ENCODE measurements around the gene OOSP3. TPM values are rescaled to one million over a fixed set of nuclear protein-coding genes. Genes with fewer than 3 reads are reported as not detected.

Gene OOSP3
- total and polyA plus RNA-seq, 12 donors: not detected

DNA sequence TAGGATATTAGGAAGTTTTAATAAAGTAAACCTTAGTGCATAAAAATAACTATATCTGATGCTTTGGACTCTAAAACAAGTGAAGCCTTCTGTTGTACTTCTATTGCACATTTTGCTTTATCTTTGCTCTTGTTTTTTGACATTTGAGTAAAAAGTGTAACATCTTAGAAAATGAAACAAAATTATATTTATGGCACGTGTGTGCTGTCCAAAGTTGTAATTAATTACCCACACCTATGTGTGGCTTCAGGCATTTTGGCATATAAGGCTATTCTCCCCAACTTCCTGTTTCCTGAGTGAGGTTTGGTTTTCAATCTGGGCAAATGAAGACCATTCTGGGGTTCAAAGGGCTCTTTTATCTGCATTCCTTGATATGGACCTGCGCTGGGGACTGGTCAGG lies 59.5 kb downstream of the OOSP3 start, which contains the start of gene OOSP1:
OOSP1 (plus strand) TSS at position 301 of the 400 bp plus-strand sequence; CDS start at position 324, 23 bp downstream.
- H3K9me3 ChIP-seq (replicated peaks in 1 of 3): no peaks in the 10 kb centered on the region
- intact Hi-C loops (cut with DNase I): no loop called here
- whole genome bisulfite sequencing, 4 donors: 46 to 56% (median 48%) methylated on average over 2 of the region's 2 CpGs
- peaks cover 3% of the 10 kb centered on the region for H3K27me3 ChIP-seq
- TF ChIP-seq POLR2A (IDR thresholded peaks at IDR 0.05): no peak
- TF ChIP-seq, protein P1, sequence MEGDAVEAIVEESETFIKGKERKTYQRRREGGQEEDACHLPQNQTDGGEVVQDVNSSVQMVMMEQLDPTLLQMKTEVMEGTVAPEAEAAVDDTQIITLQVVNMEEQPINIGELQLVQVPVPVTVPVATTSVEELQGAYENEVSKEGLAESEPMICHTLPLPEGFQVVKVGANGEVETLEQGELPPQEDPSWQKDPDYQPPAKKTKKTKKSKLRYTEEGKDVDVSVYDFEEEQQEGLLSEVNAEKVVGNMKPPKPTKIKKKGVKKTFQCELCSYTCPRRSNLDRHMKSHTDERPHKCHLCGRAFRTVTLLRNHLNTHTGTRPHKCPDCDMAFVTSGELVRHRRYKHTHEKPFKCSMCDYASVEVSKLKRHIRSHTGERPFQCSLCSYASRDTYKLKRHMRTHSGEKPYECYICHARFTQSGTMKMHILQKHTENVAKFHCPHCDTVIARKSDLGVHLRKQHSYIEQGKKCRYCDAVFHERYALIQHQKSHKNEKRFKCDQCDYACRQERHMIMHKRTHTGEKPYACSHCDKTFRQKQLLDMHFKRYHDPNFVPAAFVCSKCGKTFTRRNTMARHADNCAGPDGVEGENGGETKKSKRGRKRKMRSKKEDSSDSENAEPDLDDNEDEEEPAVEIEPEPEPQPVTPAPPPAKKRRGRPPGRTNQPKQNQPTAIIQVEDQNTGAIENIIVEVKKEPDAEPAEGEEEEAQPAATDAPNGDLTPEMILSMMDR (IDR thresholded peaks at IDR 0.05): no peak
- no peaks in the 10 kb centered on the region for H3K36me3 ChIP-seq (replicated peaks in 1 of 2)
- DNase-seq: no peak
- H3K27ac ChIP-seq: no peak within 1 kb of the TSS
- no peaks in the 10 kb centered on the region for H3K4me1 ChIP-seq (replicated peaks in 1 of 2)
- no peak within 1 kb of the TSS for H3K4me3 ChIP-seq

DNA sequence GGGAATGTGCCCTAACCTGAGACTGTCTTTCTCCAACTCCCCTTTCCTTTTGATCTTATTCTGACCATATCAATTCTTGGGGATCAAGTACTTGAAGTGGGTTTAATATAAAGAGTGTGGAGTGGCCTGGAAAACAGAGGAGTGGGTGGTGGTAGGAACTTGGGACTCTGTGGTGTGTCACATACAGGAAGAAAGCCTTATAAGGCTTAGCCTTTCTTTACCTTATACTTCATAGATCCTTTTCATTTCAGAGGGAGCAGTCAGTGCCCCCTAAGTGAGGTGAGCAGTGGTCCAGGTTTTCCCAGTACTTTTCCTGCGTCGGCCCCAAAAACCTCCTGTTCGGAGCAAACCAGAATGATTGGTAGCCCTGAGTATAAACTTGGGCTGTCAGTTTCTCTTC lies 60.1 kb downstream of the OOSP3 start:
- Histone ChIP-seq H3K9me3 (replicated peaks in 1 of 3) (no peaks in the 10 kb centered on the region), H3K4me1 (replicated peaks in 1 of 2) (no peaks in the 10 kb centered on the region), H3K27ac (no peak overlapping the region), H3K36me3 (replicated peaks in 1 of 2) (no peaks in the 10 kb centered on the region), H3K27me3 (peaks cover 3% of the 10 kb centered on the region), H3K4me3 (no peak overlapping the region)
- 84 to 95% (median 87%) methylated on average over 3 of the region's 3 CpGs for WGBS, 4 donors
- TF ChIP-seq, protein P1 (IDR thresholded peaks at IDR 0.05): no peak
- DNase-seq: no peak
- intact Hi-C loops (cut with DNase I): no loop called here

DNA sequence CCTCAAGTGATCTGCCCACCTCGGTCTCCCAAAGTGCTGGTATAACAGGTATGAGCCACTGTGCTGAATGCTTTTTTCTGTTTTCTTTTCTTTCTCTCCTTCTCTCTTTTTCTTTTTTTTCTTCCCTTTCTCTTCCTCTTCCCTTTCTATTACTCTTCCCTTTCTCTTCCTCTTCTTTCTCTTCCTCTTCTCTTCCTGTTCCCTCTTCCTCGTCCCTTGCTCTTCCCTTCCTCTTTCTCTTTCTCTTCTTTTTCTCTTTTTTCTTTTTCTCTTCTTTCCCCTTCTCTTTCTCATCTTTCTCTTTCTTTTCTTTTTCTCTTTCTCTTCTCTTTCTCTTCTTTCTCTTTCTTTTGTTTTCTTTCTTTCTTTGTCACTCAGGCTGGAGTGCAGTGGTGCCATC lies 60.9 kb downstream of the OOSP3 start:
- Histone ChIP-seq H3K4me3 (no peak overlapping the region), H3K27ac (no peak overlapping the region), H3K27me3 (peaks cover 3% of the 10 kb centered on the region), H3K4me1 (replicated peaks in 1 of 2) (no peaks in the 10 kb centered on the region), H3K36me3 (replicated peaks in 1 of 2) (no peaks in the 10 kb centered on the region), H3K9me3 (replicated peaks in 1 of 3) (no peaks in the 10 kb centered on the region)
- no peak for DNase-seq
- intact Hi-C loops (cut with DNase I): no loop called here
- TF ChIP-seq, protein P1 (IDR thresholded peaks at IDR 0.05): no peak
- TF ChIP-seq POLR2A (IDR thresholded peaks at IDR 0.05): no peak
- 62 to 87% (median 71%) methylated on average over 2 of the region's 2 CpGs for WGBS, 4 donors

DNA sequence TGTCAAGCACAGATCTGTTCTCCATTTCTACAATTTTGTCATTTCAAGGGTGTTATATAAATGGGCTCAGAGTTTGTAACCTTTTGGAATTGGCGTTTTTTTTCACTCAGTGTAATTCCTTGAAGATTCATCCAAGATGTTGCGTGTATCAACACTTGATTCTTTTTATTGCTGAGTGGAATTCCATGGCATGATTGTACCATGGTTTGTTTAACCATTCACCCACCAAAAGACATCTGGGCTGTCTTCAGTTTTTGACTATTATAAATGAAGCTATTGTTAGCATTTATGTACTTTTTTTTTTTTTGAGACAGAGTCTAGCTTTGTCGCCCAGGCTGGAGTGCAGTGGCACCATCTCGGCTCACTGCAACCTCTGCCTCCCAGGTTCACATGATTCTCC lies 62.5 kb downstream of the OOSP3 start:
- Histone ChIP-seq H3K36me3 (replicated peaks in 1 of 2) (no peaks in the 10 kb centered on the region), H3K27ac (no peak overlapping the region), H3K4me1 (replicated peaks in 1 of 2) (no peaks in the 10 kb centered on the region), H3K9me3 (replicated peaks in 1 of 3) (no peaks in the 10 kb centered on the region), H3K27me3 (peaks cover 3% of the 10 kb centered on the region), H3K4me3 (no peak overlapping the region)
- no peak for TF ChIP-seq POLR2A (IDR thresholded peaks at IDR 0.05)
- TF ChIP-seq, protein P1 (IDR thresholded peaks at IDR 0.05): no peak
- DNase-seq: no peak
- 70 to 84% (median 73%) methylated on average over 4 of the region's 4 CpGs for WGBS, 4 donors
- intact Hi-C loops (cut with DNase I): no loop called here
